Ishikawa (cell line): Measurements from ENCODE around the gene CFAP73.

Experiments
- CREB1 ChIP-seq: IDR thresholded peaks from 2 replicates; pipeline ENCODE4 v1.6.1; 2012; ENCODE audit warnings: low read depth
- EP300 ChIP-seq: IDR thresholded peaks from 2 replicates; pipeline ENCODE4 v1.6.1; 2012; ENCODE audit warnings: borderline replicate concordance
- FOXM1 ChIP-seq: IDR thresholded peaks from 2 replicates; pipeline ENCODE4 v1.6.1; 2012; ENCODE audit warnings: low read depth, borderline replicate concordance
- NFIC ChIP-seq: IDR thresholded peaks from 2 replicates; pipeline ENCODE4 v1.6.1; 2012
- RAD21 ChIP-seq: IDR thresholded peaks from 2 replicates; pipeline ENCODE4 v1.6.1; 2012; ENCODE audit warnings: low read depth
- TEAD4 ChIP-seq: IDR thresholded peaks from 2 replicates; pipeline ENCODE4 v1.6.1; 2012
- YY1 ChIP-seq: IDR thresholded peaks from 2 replicates; pipeline ENCODE4 v1.6.1; 2012; ENCODE audit warnings: low read depth
- ZBTB7A ChIP-seq: IDR thresholded peaks from 2 replicates; pipeline ENCODE4 v1.6.1; 2012; ENCODE audit warnings: low read depth

GRCh38 chr12:113142173-113142885 is 7.2 kb upstream of the CFAP73 start:
- TF ChIP-seq EP300 (peak; percentile 57), NFIC (peak; percentile 73), ZBTB7A (no peak), RAD21 (no peak), TEAD4 (peak; percentile 76; the same call in 1 of the 2 replicates), YY1 (no peak), FOXM1 (peak; percentile 32; the same call in 1 of the 2 replicates), CREB1 (no peak)
